Tongue (tissue), 2 donors: ENCODE results near the gene TUSC2. TPM values are rescaled to one million over a fixed set of nuclear protein-coding genes. Genes with fewer than 3 reads are reported as not detected.
"Not testable (repeated sequence)": the region's sequence is repeated elsewhere in the genome, so short reads cannot be mapped to it uniquely, and the experiment has no call there.

Experiments
- DNase-seq: peaks from one replicate; pipeline ENCODE4 v3.0.0-alpha.2; 2015
- total RNA-seq: library from RNA; depleted of rRNA; stranded (reverse); fragments of >200 nt; gene quantifications from one replicate; pipeline ENCODE4 v1.2.3, GENCODE V29; 2014

TUSC2 gene
- total RNA-seq, 1 donor from 2014 or later, result 40.0 TPM

DNA sequence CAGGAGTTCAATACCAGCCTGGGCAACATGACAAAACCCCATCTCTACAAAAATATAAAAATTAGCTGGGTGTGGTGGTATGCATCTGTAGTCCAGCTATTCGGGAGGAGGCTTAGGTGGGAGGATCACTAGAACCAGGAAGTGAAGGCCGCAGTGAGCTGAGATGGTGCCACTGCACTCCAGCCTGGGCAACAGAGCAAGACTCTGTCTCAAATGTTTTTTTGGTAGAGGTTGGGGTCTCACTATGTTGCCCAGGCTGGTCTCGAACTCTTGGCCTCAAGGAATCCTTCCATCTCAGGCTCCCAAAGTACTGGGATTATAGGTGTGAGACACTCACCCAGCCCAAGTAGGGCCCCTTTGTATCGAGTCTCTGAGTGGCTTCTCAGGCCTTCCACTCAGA, 33.9 kb downstream of the TUSC2 start:
- DNase-seq, result no peak

DNA sequence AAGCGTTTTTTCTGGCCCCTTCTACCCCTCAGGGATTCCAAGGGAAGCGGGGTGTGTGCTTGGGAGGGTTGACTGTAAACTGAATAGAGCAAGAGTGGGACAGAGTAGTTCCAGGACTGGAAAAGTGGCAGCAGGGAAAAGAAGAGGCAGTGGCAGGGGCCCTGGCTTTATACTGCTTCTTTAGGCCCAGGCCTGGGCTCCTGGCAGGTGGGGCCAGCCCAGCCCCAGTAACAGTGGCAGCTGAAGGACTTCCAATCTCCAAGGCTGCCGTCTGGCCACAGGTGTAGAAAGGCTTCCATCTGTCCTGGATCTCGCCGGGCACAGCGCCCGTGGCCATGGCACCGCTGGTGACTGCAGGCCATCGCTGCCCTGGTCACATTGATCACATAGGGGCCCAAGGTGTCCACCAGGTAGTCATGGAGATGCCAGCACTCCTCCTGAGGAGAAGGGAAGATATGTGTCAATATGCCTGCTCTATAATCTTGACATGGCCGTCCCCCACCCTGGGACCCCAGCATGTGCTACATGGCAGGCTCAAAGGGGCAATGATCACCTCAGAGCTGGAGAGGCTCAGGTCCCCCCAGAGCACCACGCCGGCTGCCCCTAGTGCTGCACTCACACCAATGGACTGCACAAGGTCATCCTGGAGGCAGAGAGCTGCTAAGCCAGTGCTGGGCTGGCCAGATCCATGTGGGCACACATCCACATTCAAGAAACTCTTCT, 34.8 kb downstream of the TUSC2 start:
- DNase-seq, result no peak

DNA sequence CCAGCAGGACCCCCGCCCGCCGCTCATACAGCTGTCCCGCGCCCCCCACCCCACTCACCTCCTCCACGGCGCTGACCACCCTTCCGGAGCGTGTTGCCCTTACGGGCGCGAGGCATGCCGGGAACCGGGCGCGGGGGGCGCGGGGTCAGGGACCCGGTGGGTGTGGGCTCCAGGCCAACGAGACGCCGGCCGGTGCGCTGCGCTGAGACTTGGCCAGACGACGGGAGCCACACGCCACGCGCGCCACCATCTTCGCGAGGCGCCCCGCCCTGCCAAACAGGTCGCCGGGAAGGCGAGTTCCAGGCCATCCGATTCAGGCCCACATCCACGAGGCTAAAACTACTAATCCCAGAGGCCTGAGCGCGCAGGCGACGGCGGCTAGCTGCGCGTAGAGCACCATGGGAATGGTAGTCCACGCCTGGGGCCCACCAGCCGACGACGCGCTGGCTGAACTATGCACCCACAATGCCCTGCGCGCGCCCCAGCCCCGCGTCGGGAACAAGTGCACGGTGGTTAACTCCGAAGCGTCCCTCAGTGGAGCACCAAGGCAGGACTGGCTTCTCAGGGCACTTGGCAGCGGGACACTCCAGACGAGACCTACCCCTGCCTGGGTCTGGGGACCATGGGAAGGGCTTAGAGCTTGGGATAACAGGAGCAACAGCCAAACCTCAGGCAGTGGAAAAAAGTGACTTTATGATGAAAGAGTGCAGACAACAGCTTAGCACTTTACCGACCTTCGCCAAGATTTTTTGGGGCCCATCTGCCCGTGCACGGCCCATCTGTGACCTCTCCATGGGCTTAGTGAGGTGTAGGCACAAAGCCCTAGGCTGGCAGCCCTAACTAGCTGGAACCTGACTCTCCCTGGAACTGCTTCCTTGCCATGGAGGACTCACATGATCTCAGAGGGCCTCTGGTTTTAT, 35.6 kb downstream of the TUSC2 start, which contains the start of gene IFRD2:
Gene IFRD2 (minus strand): TSS at position 271 of the 920 bp plus-strand sequence. CDS start 155 bp downstream, at position 116.
- DNase-seq, result peak; percentile 99

DNA sequence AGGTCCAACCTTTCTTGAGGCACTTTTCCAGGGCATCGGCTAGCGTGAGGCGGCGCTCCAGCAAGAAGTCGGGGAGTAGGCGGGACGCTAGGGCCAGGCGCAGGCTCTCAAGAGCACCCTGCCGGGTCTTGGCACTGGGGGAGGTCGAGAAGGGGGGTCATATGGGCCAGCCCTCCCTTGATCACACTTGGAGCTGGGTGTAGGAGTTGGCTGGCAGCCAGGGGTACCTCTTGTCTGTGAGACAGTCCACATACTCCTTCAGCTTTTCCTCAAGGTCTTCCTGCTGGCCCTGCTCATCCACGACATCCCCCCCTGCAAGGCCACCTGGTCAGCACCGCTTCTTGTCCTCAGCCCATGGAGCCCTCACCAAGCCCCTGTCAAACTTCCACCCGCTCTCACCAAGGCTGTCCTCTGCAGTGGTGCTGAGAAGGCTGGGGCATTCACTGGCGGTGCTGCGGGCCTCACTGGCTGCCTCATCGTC, 37.8 kb downstream of the TUSC2 start:
- DNase-seq, result no peak

DNA sequence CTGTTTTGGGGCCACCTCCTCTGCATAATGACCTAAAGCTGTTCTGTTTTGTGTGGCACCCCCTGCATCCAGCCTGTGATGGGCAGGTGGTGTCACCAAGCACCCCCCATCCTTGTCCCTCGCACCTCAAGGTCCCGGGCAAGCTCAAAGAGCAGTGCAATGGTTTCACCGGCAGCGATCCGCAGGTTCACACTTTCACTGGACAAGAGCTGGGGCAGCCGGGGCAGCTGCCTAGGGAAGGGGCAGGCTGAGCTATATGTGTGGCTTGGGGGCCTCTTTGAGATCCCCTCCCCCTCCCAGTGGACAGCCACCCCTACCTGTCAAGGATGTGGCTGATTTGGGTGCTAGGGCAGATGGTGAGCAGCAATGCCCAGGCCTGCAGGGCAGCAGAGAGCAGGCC, 38.9 kb downstream of the TUSC2 start:
- no peak for DNase-seq

DNA sequence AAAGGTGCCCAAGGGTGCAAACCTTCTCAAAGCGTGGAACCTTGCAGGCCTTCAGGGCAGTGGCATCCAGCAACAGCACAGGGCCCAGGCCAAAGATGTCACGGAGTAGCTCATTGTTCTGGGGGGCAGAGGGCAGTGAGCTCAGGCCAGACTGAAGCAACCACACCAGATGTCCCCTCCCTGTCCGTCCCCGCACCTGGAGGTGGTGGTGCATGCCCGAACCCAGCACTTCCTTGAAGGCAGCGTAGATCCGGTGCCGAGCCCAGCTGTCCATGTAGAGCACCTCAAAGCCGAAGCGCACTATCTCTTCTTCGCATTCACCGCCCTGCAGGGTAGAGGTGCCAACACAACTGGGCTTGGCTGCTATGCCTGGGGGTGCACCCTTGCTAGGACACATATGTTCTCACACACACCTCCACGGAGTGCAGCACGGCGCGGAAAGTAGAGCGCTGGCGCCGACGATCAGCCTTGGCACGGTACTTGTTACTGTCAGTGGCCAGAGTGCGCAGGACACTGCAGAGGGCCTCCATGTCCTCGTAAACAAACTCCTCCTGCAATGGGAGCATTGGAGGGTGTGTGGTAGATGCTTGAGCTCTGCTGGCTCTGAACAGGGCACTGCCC, 39.5 kb downstream of the TUSC2 start:
- DNase-seq, result no peak

DNA sequence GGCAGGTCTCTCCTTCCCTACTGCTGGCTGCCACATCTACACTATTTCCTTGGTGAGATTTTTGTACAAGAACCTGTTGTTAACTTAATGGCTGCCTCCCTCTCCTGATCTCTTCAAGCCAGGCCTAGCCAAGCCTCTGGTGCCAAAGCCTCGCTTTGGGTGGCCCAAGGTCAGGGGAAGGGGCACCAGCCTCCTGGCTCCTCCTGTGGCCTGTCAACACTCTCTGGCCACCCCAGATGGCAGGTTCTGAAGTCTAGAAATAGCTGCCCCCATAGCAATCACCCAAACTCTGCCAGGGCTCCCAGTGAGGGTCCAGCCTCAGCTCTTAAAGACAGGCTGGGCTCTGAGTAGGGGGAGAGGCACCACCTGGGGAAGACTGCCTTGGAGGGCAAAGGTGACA, 40.8 kb downstream of the TUSC2 start:
- DNase-seq, result no peak

DNA sequence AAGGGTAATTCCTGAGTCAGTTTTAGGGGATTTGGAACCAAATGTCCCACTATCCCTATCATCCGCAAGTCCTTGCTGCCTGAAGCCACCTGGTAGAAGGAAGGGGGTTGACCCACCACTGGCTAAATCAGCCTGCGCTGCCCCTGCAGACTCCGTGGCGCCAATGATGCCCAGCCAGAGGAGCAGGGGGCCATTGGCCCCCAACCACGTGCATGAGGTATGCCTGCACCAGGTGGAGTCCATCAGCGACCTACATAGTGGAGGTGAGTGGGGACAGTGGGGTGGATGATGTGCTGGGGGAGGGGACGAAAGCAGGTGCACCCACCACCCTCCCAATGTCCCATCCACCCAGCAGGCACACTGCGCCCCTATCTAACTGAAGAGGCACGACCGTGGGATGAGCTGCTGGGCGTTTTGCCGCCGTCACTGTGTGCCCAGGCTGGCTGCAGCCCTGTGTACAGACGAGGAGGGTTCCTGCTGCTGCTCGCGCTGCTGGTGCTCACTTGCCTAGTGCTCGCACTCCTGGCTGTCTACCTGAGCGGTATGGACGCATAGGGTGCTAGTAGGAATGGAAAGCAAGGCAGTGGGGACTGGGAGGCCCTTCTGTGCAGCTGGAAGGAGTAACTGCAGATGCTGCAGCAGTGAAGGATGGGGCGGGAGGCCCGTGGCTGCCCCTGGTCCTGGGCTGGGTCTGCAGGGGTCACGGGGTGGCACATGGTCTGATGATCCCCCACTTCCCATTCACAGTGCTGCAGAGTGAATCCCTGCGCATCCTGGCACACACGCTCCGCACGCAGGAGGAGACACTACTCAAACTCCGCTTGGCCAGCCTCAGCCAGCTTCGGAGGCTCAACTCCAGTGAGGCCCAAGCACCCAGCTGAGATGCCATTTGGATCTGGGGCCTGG, 41.4 kb downstream of the TUSC2 start:
- no peak for DNase-seq

DNA sequence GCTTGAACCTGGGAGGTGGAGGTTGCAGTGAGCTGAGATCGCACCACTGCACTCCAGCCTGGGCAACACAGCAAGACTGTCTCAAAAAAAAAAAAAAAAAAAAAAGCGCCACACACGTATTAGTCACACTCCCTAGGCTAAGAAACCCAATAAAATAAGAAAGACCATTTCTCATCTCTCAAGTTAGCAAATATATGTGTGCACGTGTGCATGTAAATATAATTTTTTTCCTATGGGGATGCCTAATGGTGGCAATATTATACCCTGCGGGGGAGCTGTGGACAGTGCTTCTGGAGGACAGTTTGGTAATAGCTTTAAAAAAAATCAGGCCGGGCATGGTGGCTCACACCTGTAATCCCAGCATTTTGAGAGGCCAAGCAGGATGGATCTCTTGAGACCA, 43.9 kb downstream of the TUSC2 start:
- not testable (repeated sequence) for DNase-seq

DNA sequence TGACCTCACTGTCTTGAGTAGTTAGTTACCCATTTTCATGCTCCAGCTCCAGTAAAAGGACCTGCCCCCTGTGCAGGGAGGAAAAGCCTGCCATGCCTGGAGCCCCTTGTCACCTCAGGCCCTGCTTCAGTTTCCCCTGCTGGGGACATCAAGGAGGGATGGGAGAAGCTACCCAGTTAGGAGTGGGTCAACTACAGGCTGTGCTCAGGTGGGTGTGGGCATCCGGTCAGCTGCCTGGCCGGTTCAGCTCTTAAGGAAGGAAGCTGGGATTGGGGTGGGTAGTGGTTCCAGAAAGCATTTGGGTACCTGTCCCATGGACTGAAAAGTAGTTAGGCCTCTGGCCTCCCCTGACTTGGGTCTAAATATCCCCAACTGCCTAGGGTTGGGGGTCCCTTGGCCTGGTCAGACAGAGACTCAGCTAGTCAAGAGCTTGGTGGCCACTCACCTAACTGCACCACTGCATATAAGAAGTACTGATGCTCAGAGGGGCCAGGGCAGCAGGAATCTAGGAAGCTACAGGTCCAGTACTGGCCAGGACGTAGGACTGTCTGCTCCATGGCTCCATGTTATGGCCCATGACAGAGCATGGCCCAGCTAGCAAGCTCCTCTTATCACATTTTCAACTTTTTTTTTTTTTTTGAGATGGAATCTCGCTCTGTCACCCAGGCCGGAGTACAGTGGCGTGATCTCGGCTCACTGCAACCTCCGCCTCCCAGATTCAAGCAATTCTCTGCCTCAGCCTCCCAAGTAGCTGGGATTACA, 48.6 kb downstream of the TUSC2 start:
- DNase-seq, result no peak

DNA sequence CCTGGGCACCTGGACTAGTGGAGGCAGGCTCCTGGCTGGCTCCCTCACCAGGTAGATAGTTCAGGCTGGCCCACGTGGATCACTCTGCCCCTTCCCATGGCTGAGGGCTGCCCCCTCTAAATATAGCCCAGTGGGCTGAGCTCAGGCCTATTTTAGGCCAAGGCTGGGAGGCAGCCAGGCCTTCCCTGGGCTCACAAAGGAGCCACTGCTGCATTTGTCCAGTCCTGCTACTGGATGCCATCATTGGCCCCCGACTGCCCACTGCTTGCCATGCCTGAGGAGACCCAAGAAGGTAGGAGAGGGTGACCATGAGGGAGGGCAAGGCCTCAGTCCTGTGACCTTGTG, 49.2 kb downstream of the TUSC2 start, which contains the start of gene LSMEM2:
Gene LSMEM2 (plus strand): TSS at position 208 of the 345 bp plus-strand sequence. CDS start 27 bp downstream, at position 235.
- DNase-seq, result peak; percentile 66

DNA sequence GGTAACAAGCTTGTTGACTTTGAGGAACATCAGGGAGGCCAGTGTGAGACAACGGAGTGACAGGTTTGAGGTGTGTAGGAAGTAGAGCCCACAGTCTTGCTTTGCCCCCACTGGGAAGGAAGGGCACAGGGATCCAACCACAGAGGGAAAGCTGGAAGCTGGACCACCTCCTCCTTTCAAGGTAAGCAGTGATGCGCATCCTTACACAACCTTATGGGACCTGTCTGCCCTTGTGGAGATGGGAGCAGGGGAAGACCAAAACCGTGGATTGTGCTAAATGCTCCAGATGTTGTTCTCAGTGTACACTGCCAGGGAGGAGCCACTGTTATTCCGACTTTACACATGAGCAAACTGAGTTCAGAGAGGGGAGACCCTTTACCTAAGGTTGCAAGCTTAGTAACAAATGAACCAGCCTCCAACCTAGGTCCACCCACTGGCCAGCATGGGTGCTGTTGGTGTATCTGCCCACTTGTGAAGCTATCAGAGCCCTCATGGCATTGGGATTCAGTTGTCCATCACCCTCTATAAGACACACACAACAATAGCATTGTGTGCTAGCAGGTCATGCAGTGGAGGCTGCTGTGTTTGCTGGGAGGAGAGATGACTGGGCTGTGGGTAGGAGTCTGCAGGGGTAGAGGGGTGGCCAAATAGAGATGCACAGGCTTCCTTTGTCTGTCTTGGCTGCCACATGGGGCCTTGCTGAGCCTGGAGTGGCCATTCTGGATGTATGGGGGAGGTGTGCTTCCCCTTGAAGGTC, 49.7 kb downstream of the TUSC2 start:
- no peak for DNase-seq

DNA sequence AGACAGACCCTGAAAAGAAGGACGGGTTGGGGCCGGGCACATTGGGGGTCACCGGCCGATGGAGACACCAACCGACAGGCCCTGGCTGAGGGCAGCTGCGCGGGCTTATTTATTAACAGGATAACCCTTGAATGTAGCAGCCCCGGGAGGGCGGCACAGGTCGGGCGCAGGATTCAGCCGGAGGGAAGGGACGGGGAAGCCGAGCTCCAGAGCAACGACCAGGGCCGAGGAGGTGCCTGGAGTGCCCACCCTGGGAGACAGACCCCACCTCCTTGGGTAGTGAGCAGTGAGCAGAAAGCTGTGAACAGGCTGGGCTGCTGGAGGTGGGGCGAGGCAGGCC, 51.3 kb downstream of the TUSC2 start:
- no peak for DNase-seq

DNA sequence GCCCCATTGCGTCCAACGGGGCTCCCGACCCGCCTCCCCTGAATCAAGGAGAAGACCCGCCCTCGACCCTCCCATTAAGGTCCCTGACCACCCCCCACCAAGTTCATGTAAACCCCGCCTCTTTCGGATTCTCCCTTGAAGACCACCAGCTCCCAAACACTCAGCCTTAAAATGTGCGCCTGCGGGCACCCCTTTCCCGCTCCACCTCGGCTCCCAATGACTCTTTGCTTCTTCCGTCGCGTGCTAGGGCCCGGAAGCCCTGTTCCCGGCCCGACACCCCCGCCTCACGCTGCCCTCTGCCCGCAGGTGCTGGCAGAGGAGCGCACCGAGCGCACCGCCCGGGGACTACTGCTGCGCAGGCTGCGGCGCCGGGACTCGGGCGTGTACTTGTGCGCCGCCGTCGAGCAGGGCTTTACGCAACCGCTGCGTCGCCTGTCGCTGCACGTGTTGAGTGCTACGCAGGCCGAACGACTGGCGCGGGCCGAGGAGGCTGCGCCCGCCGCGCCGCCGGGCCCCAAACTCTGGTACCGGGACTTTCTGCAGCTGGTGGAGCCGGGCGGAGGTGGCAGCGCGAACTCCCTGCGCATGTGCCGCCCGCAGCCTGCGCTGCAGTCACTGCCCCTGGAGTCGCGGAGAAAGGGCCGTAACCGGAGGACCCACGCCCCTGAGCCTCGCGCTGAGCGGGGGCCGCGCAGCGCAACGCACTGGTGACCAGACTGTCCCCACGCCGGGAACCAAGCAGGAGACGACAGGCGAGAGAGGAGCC, 51.8 kb downstream of the TUSC2 start:
- DNase-seq, result no peak

DNA sequence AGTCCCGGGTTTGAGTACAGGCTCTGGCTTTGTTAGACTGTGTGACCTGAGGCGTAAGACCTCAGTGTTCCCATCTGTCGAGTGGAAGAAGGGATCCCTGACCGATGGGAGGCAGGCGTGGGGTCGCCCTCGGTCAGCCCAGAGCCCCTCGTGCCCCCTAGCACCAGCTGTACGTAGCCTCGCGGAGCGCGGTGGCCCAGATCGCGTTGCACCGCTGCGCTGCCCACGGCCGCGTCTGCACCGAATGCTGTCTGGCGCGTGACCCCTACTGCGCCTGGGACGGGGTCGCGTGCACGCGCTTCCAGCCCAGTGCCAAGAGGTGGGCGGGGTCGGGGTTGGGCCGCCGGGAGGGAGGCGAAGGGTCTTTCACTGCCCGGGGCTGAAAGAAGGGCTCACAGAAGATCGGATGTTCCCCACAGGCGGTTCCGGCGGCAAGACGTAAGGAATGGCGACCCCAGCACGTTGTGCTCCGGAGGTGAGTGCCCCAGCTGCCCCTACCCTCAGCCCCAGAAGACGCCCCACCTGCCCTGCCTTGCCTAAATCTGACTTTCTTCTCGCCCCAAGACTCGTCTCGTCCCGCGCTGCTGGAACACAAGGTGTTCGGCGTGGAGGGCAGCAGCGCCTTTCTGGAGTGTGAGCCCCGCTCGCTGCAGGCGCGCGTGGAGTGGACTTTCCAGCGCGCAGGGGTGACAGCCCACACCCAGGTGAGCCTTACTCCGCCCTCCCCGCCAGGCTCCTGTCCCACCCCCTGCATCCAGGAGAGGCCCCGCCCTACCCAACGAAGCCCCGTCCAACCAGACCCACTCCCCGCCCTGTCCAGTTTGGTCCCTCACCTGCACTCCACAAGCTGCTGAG, 52.7 kb downstream of the TUSC2 start:
- DNase-seq, result no peak
